Measurements from ENCODE around the gene TEKT4.
"Not testable (repeated sequence)": the region's sequence is repeated elsewhere in the genome, so short reads cannot be mapped to it uniquely, and the experiment has no call there.

The TEKT4 gene

DNA sequence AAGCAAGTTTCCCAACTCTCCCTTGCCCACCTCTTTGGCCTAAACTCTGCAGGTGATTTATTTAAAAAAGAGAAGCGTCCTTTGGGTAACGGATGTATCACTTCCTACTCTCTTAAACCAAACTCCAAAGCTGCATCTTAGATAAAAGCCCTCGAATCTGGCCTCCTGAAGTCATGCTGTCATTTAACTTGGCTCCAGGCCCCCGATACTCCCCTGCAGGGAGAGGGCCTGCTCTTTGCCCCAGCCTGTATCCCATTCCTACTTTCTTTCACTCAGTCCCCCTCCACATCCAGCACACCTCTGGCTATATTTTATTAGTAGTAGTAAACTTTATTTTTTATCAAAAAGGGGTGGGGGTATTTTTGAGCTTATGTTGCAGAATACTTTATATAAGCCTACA lies 19.0 kb downstream of the TEKT4 start:
- no peaks in the 10 kb centered on the region for H3K36me3 ChIP-seq (ENCODE audit: control insufficient read depth, insufficient read depth, low read length)
- no peaks in the 10 kb centered on the region for H3K27me3 ChIP-seq (replicated peaks; ENCODE audit: control insufficient read depth, insufficient read depth, low read length)
- no peak for DNase-seq (ENCODE audit: extremely low read depth, insufficient read length)
- TF ChIP-seq, protein P1, sequence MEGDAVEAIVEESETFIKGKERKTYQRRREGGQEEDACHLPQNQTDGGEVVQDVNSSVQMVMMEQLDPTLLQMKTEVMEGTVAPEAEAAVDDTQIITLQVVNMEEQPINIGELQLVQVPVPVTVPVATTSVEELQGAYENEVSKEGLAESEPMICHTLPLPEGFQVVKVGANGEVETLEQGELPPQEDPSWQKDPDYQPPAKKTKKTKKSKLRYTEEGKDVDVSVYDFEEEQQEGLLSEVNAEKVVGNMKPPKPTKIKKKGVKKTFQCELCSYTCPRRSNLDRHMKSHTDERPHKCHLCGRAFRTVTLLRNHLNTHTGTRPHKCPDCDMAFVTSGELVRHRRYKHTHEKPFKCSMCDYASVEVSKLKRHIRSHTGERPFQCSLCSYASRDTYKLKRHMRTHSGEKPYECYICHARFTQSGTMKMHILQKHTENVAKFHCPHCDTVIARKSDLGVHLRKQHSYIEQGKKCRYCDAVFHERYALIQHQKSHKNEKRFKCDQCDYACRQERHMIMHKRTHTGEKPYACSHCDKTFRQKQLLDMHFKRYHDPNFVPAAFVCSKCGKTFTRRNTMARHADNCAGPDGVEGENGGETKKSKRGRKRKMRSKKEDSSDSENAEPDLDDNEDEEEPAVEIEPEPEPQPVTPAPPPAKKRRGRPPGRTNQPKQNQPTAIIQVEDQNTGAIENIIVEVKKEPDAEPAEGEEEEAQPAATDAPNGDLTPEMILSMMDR (IDR thresholded peaks at IDR 0.05; ENCODE audit: insufficient read depth, low read length, poor library complexity, severe bottlenecking): no peak
- H3K4me3 ChIP-seq (replicated peaks; ENCODE audit: low read depth, low read length): no peak overlapping the region

DNA sequence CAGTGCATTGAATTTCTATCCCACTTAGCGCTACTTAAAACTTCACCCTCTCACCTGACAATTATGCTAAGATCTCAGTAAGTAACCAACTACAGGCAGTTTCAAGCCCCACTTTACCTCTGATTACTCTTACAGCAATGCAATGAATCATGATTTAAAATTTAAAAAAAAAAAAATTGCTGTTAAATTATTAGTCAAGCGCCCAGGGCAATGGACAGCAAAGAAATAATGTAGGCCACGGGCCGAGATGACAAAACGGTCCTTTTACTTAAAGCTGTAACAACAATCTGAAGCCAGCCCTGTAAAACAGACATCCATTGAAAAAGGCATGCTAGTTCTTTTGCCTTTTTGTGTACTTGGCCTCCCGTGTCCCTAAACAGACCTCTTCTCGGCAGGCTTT lies 24.0 kb downstream of the TEKT4 start:
- not testable (repeated sequence) for H3K36me3 ChIP-seq (ENCODE audit: control insufficient read depth, insufficient read depth, low read length); DNase-seq (ENCODE audit: extremely low read depth, insufficient read length); H3K27me3 ChIP-seq (replicated peaks; ENCODE audit: control insufficient read depth, insufficient read depth, low read length); H3K4me3 ChIP-seq (replicated peaks; ENCODE audit: low read depth, low read length)

DNA sequence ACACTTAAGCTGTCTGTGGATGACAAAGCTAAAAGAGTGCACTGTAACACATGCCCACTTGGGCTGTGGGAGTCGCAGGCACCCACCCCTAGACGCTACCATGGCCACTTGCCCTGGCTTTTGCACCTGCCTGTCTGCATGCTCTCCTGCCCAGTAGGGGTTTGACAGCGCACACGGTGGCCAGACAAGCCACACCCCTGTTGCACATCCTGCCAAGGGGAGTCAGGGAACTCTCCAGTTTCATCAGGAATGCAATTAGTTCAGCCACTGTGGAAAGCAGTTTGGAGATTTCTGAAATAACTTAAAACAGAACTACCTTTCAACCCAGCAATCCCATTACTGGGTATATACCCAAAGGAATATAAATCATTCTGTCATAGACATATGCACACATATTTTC lies 35.7 kb downstream of the TEKT4 start:
- H3K36me3 ChIP-seq (ENCODE audit: control insufficient read depth, insufficient read depth, low read length); H3K27me3 ChIP-seq (replicated peaks; ENCODE audit: control insufficient read depth, insufficient read depth, low read length); H3K4me3 ChIP-seq (replicated peaks; ENCODE audit: low read depth, low read length); DNase-seq (ENCODE audit: extremely low read depth, insufficient read length): not testable (repeated sequence)

DNA sequence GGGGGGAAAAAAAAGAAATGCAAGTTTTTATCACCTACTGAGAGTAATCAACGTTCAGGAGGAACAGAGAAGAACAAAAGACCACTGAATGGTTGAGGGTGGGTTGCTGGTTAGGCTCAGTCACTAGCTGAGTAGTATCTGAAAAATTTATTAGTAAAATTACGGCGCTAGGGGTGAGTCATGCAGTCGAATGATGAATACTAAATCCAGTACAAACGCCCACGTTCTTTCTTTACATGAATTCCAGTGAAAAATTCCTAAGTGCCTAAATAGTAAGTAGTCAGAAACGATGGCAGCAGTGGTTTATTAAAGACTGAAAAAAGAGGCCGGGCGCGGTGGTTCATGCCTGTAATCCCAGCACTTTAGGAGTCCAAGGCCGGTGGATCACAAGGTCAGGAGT lies 52.0 kb downstream of the TEKT4 start:
- Histone ChIP-seq H3K4me3 (replicated peaks; ENCODE audit: low read depth, low read length) (no peak overlapping the region), H3K27me3 (replicated peaks; ENCODE audit: control insufficient read depth, insufficient read depth, low read length) (no peaks in the 10 kb centered on the region), H3K36me3 (ENCODE audit: control insufficient read depth, insufficient read depth, low read length) (no peaks in the 10 kb centered on the region)
- TF ChIP-seq, protein P1 (IDR thresholded peaks at IDR 0.05; ENCODE audit: insufficient read depth, low read length, poor library complexity, severe bottlenecking): no peak
- DNase-seq (ENCODE audit: extremely low read depth, insufficient read length): no peak

DNA sequence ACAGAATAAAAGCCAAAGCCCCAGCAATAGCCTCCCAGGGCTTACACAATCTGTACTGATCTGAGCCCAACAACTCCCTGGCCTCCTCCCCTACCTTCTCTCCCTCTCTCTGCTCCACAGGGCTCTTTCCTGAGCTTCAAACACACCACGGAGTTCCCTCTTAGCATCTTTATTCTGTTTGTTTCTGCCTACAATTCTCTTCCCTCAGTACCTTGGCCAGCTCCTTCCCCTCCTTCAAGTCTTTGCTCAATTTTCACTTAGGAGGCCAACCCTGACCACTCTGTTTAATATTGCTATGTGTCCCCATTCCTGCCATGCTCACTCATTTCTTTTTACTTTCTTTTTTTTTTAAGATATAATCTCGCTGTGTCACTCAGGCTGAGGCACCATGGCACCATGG lies 53.8 kb downstream of the TEKT4 start:
- H3K4me3 ChIP-seq (replicated peaks; ENCODE audit: low read depth, low read length); H3K27me3 ChIP-seq (replicated peaks; ENCODE audit: control insufficient read depth, insufficient read depth, low read length); H3K36me3 ChIP-seq (ENCODE audit: control insufficient read depth, insufficient read depth, low read length); DNase-seq (ENCODE audit: extremely low read depth, insufficient read length): not testable (repeated sequence)

Data from GM06990 (cell line).